CD4-positive, alpha-beta T cell treated with Interleukin-6 for 4 hours (primary cell): ENCODE measurements around the gene CLCA4.
"Not testable (repeated sequence)": the region's sequence is repeated elsewhere in the genome, so short reads cannot be mapped to it uniquely, and the experiment has no call there.

ENCODE experiments used
- DNase-seq: peaks from one replicate; pipeline ENCODE4 v3.0.0-alpha.2; 2020; ENCODE audit warnings: mixed read lengths

Gene CLCA4

DNA sequence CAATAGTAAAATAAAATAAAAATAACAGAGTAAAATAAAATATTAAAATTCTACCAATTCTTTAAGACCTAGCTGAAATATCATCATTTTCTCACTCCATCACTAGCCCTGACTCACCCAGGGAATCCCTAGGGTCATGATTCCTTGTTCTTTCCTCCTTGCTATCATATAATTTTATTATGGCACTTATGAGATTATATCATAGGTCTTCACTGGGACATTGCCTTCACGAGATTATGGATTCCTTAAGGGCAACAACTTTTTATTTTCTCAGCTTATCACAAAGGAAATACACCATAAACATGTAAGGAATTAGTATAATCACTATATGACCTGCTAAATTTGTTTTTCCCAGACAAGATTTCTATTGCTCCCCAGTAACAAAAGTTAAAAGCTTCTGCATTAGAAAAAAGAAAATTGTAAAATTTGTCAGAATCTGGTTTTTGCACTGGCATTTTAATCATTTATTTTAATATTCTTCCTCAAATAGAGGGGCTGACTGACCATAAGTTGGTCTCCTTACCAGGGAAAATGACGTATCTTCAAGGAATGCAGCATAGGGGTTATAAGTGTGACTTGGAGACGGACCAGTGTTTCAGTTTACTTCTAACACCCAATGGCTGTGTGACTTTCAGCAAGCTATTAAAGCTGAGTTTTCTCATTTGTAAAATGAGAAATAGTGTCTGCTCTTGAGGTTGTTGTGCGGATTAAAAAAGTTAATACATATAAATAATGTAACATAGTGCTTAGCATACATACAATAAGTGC lies 8.8 kb upstream of the CLCA4 start:
- DNase-seq, result no peak

DNA sequence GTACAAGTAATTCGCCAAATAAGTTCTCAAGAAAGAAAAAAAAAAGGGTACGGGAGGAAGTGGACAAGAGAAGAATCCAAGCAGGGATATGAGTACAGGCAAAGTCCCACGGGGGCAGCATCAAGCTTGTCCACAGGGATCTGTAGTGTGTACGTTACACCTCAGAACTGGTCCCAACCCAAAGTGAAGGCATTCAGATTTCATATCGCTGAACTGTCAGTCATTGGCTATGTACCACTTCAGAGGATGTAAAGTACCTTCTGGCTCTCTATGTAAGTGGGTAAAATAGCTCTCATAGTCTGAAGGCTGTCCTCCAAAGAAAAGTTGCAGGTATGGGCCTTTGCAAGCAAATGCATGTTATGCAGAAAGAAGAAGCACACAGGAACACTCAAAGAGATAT lies 8.1 kb upstream of the CLCA4 start:
- DNase-seq, result no peak

DNA sequence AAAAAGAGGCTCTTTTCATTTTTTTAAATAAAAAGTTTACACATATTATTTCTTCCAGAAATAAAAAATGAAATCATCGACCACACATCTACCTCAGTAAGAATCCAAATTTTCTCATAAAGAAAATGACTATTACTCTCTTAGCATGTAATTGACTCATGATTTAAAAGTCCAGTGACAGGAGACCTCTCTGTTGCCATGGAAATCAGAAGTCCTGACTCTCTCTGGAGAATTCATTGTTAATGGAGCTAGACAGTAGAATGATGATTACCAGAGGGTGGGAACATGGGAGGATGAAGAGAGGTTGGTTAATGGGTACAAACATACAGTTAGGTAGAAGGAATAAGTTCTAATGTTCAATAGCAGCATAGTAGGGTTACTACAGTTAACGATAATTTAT lies 5.0 kb upstream of the CLCA4 start:
- DNase-seq, result no peak

DNA sequence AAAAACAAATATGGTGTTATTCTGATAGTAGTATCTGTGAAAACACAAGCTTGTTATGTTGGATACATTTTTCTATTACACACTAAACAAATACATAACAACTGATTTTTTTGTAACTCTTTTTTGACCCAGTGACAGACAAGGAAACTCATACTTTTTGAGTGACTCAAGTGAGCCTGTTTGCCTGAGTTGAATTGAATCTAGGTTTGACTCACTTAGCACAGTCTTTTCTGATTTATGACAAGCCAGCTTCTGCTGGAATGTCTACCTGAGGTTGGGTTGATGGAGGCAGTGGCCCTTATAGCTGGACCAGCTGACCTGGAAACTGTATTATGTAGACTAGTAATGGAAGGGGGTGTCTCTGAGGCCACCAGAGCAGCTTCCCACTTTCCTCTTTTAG lies 4.2 kb upstream of the CLCA4 start:
- no peak for DNase-seq

GRCh38 chr1:86548839-86549238 lies 2.0 kb downstream of the CLCA4 start:
- no peak for DNase-seq

GRCh38 chr1:86551305-86551704 lies 4.4 kb downstream of the CLCA4 start:
- no peak for DNase-seq

DNA sequence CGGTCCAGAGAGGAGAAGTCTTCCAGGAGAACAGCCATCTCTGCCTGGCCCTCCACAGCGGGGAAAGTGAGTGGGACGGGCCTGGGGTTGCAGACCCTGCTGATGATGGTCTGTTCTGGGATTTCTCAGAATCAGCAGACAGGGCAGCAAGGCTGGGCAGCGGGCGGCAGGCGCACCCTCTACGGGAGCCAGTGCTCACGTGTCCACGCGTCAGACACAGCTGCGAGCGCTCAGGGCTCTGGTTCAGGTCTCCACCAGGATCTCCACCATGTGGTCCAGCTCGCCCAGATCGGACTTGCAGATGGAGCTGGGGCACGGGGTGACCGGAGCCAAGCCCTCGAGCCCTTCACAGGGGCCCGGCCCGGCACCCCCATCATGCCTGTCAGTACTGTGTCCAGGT lies 5.5 kb downstream of the CLCA4 start:
- DNase-seq, result no peak

DNA sequence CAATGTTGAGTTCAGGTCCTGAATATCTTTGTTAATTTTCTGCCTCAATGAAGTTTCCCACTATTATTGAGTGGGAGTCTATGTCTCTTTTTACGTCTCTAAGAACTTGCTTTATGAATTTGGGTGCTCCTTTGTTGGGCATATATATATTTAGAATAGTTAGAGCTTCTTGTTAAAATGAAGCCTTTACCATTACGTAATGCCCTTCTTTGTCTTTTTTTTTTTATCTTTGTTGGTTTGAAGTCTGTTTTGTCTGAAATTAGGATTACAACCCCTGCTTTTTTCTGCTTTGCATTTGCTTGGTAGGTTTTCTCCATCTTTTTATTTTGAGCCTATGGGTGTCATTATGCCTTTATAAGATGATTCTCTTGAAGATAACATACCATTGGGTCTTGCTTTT lies 10.9 kb downstream of the CLCA4 start:
- DNase-seq, result no peak

DNA sequence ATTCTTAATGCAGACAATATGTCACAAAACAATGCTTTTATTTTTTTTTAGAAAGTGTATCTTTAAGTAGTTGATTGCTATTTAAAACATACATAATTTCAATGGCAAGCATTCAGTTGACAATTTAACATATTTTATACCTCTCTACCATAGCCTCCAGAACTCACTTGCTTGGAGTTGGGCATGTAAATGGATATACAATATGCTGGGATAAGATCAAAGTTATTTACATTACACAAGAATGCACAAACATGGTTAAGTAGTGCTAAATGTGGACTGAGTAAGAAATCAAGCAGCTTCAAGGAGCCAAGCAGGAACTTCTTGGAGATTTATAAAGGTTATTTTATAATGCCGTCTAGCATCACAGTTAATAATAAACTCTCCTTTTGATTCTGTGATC lies 17.0 kb downstream of the CLCA4 start:
- no peak for DNase-seq

DNA sequence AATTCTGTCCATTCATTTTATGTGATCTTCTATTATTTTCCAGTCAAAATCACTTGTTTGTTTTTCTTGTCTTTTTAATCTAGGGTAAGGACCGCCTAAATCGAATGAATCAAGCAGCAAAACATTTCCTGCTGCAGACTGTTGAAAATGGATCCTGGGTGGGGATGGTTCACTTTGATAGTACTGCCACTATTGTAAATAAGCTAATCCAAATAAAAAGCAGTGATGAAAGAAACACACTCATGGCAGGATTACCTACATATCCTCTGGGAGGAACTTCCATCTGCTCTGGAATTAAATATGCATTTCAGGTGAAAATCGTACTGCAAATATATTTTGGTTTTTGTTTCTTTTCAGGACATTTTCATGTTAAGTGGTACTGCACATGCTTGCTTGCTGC lies 20.5 kb downstream of the CLCA4 start:
- no peak for DNase-seq

DNA sequence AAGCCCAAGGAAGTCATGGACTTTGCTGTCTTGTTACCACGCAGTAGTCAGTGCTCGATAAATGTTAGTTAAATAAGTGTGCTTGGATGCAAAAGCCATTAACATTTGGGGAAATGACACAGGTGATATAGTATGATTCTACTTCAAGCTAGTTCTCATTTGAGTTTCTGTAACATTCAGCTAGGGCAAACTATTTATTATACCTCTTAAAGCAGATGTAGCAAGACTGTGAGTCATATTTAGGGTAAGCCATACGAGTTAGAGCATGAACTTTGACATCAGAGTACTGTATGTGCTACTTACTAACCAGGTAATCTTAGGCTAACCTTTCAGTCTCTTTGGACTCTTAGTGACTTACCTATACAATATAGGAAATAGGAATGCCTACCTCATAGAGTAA lies 21.0 kb downstream of the CLCA4 start:
- no peak for DNase-seq

- DNase-seq, result no peak
Observed at GRCh38 chr1:86573763-86574484, 27.0 kb downstream of the CLCA4 start.

DNA sequence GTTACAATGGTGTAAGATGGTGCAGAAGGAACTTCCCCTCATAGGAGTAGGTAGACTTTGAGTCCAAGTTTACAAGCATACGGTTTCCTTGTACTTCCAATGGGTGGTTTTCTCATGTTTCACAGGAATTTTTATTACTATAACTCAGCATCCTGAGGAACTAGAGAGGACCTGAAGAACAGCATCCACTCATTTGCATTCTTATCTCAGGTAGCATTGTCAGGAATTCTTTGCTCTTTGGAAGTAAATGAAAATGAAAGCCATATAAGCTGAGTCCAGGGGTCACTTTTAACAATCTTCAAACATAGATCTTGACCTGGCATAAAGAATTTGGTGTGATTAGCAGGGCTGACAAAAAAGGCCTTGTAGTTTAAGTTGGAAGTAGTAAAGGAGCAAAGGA lies 34.4 kb downstream of the CLCA4 start:
- DNase-seq, result no peak

- DNase-seq, result no peak
Observed at GRCh38 chr1:86582161-86582560, 35.3 kb downstream of the CLCA4 start.

DNA sequence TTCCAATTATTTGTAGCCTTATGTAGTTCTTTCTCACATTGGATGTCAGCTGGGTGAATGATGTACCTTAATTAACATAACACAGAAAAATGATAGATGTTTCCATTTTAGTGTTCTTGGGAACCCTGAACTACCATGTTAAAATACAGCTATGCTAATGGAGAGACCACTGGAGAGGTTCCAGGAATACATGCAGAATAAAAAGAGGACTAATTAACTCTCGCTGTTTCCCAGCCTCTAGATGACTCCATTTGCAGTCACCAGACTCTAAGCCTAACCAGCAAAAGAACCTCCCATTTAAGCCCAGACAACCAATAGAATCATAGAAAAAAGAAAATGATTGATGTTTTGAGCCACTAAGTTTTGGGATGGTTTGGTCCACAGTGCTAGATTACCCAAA lies 36.2 kb downstream of the CLCA4 start:
- DNase-seq, result no peak

DNA sequence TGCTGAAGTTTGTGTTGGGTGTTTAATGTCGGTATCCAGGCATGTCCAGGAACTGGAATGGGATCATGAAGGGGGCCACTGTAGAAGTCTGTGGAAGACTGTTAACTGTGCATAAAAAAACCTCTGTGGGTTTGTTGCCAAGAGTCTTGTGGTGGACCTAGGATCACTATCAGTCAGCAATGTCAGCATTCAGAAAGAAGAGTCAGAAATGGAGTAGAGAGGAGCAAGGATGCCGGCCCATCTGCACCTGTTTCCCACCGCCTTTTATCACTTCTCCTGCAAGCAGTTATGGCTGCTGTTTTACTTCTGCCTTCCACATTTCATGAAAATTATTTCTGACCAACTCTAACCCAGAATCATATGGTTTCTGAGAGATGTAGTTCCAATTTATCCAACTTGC lies 36.7 kb downstream of the CLCA4 start:
- no peak for DNase-seq

- no peak for DNase-seq
Observed at GRCh38 chr1:86594284-86594770, 47.4 kb downstream of the CLCA4 start.

- DNase-seq, result no peak
Observed at GRCh38 chr1:86596224-86596623, 49.3 kb downstream of the CLCA4 start.

DNA sequence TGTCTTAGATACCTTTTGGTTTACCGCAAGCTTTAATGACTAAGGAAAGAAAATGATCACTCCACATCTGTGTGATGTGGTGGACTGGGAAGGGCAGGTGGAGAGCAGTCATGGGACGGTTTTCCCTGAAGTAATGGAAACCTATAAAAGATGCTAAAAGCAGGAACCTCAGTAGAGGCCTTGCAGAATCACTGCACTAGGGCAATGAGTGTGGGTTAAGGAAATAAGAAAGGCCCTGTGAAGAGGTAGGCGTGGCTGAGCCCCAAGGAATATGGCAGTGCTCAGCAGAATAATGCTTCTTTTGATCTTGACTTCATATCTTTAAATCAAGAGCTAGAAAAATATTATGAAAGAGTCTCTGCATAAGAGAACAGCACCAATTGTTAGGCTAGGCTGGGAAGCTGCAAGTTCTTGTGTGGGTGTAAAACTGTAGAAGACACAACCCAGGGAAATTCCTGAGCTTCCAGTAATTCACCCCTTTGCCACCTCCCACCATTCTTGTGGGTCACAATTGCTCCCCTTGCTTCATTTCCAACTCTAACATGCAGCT lies 49.9 kb downstream of the CLCA4 start:
- DNase-seq, result no peak

DNA sequence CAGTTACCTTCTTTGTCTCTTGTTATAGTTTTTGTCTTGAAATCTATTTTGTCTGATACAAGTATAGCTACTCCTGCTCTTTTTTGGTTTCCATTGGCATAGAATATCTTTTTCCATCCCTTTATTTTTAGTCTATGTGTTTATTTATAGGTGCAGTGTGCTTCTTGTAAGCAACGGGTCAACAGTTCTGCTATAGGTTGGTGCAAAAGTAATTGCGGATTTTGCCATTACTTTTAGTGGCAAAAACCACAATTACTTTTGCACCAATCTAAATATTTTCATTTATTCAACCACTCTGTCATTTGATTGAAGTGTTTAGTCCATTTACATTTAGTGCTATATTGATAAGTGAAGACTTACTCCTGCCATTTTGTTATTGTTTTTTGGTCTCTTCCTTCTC lies 59.2 kb downstream of the CLCA4 start:
- not testable (repeated sequence) for DNase-seq

DNA sequence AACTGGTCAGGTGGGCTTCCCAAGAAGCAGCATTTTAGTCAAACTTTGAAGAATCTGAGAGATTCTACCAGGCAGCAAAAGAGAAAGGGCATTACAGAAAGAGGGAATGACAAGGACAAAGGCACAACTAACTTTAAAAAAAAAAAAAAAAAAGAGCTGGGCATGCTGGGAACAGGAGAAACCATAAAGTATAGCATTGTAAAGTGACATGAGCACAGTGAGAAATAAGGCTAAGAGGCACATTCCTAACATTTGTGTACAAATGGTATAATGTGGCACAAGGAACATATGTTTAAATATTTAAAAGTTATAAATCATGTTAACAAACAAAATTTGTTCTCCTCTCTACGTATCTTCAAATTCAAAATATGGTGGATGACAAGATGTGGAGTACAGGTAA lies 69.6 kb downstream of the CLCA4 start:
- DNase-seq, result no peak

GRCh38 chr1:86616871-86617270 lies 70.0 kb downstream of the CLCA4 start:
- no peak for DNase-seq

GRCh38 chr1:86618358-86618757 lies 71.5 kb downstream of the CLCA4 start:
- no peak for DNase-seq

GRCh38 chr1:86619313-86619712 lies 72.4 kb downstream of the CLCA4 start:
- DNase-seq, result no peak
